ENCODE measurements around the gene ST3GAL4.

DNA sequence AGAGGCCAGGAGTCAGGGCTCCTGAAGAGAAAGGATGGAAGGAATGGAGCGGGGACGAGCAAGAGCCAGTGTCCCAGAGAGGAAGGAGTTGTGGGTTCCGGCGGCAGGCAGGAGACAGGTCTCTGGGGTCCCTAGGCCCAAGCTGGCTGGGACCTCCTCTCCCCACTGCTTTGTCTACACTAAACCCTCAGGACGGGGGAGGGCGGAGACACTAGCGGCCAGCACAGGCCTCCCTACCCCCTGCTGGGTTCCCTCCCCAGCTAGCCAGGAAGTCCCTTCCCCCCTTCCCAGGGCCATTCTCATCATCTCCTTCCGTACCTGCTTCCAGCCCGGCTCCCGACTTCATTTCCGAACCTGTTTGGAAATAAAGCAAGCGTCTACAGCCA is 79.5 kb downstream of the ST3GAL4 start:
- TF ChIP-seq, protein P1, sequence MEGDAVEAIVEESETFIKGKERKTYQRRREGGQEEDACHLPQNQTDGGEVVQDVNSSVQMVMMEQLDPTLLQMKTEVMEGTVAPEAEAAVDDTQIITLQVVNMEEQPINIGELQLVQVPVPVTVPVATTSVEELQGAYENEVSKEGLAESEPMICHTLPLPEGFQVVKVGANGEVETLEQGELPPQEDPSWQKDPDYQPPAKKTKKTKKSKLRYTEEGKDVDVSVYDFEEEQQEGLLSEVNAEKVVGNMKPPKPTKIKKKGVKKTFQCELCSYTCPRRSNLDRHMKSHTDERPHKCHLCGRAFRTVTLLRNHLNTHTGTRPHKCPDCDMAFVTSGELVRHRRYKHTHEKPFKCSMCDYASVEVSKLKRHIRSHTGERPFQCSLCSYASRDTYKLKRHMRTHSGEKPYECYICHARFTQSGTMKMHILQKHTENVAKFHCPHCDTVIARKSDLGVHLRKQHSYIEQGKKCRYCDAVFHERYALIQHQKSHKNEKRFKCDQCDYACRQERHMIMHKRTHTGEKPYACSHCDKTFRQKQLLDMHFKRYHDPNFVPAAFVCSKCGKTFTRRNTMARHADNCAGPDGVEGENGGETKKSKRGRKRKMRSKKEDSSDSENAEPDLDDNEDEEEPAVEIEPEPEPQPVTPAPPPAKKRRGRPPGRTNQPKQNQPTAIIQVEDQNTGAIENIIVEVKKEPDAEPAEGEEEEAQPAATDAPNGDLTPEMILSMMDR (IDR thresholded peaks at IDR 0.05): no peak
- no peak for TF ChIP-seq ZFX (IDR thresholded peaks at IDR 0.05; ENCODE audit: borderline replicate concordance)

Data from 22Rv1 (cell line).